Mesenchymal stem cell (in vitro differentiated cells and primary cell): ENCODE data around the gene GPN2.

Experiments
- DNase-seq: peaks from one replicate; pipeline ENCODE4 v3.0.0-alpha.2; 2013
- H2AFZ ChIP-seq: one replicate; pipeline ENCODE4 v1.6.1; 2013; ENCODE audit warnings: low read depth, mild to moderate bottlenecking, control low read depth, inconsistent platforms, low read length, moderate library complexity
- H2AK5ac ChIP-seq: 2 replicates; pipeline ENCODE4 v1.6.1; 2013; ENCODE audit warnings: low read length, moderate library complexity, mild to moderate bottlenecking, inconsistent platforms; ENCODE audit not compliant: severe bottlenecking
- H2BK120ac ChIP-seq: one replicate; pipeline ENCODE4 v1.6.1; 2013; ENCODE audit warnings: low read depth, mild to moderate bottlenecking, inconsistent platforms, low read length, moderate library complexity
- H2BK12ac ChIP-seq, 2 experiments: one replicate each; pipeline ENCODE4 v1.6.1; 2013; ENCODE audit warnings: inconsistent platforms in 2 of 2, low read length in 2 of 2, mild to moderate bottlenecking in 2 of 2, moderate library complexity in 2 of 2, control low read depth in 1 of 2
- H2BK15ac ChIP-seq: one replicate; pipeline ENCODE4 v1.6.1; 2013; ENCODE audit warnings: mild to moderate bottlenecking, low read depth, inconsistent platforms; ENCODE audit not compliant: poor library complexity, severe bottlenecking
- H2BK5ac ChIP-seq: 2 replicates; pipeline ENCODE4 v1.6.1; 2013; ENCODE audit warnings: low read depth, mild to moderate bottlenecking, low read length, control low read depth, inconsistent platforms; ENCODE audit not compliant: poor library complexity, severe bottlenecking
- H3K14ac ChIP-seq, 2 experiments: one replicate each; pipeline ENCODE4 v1.6.1; 2013; ENCODE audit warnings: inconsistent platforms in 2 of 2, low read length in 2 of 2, control low read depth in 1 of 2, mild to moderate bottlenecking in 1 of 2, moderate library complexity in 1 of 2
- H3K18ac ChIP-seq, 2 experiments: one replicate each; pipeline ENCODE4 v1.6.1; 2013; ENCODE audit warnings: inconsistent platforms in 2 of 2, low read length in 2 of 2, control low read depth in 1 of 2, low read depth in 1 of 2, mild to moderate bottlenecking in 1 of 2
- H3K23ac ChIP-seq, 2 experiments: one replicate each; pipeline ENCODE4 v1.6.1; 2013; ENCODE audit warnings: inconsistent platforms in 2 of 2, low read length in 2 of 2, mild to moderate bottlenecking in 2 of 2, moderate library complexity in 2 of 2, control low read depth in 1 of 2
- H3K27ac ChIP-seq: 2 replicates; pipeline ENCODE4 v1.5.1; 2013; ENCODE audit warnings: mild to moderate bottlenecking, moderate library complexity, low read length, control low read depth, inconsistent platforms; ENCODE audit not compliant: poor library complexity, severe bottlenecking
- H3K27me3 ChIP-seq, 2 experiments: 2 replicates each; pipeline versions ENCODE4 v1.6.1 to v1.7.0; 2013; ENCODE audit warnings: low read length in 2 of 2, mild to moderate bottlenecking in 2 of 2, moderate library complexity in 2 of 2, control low read depth in 1 of 2, inconsistent platforms in 1 of 2; ENCODE audit not compliant: control insufficient read depth in 1 of 2, insufficient read depth in 1 of 2
- H3K36me3 ChIP-seq, 2 experiments: 2 replicates each; pipeline versions ENCODE4 v1.6.1 to v1.7.0; 2013; ENCODE audit warnings: low read length in 2 of 2, control low read depth in 1 of 2, inconsistent platforms in 1 of 2, low read depth in 1 of 2, mild to moderate bottlenecking in 1 of 2; ENCODE audit not compliant: insufficient read depth in 2 of 2, control insufficient read depth in 1 of 2
- H3K4ac ChIP-seq, 2 experiments: one replicate each; pipeline ENCODE4 v1.6.1; 2013; ENCODE audit warnings: inconsistent platforms in 2 of 2, low read length in 2 of 2, mild to moderate bottlenecking in 2 of 2, moderate library complexity in 2 of 2, control low read depth in 1 of 2, low read depth in 1 of 2
- H3K4me1 ChIP-seq: 2 replicates; pipeline ENCODE4 v1.6.1; 2013; ENCODE audit warnings: low read depth, low read length, control low read depth; ENCODE audit not compliant: control insufficient read depth, insufficient read depth
- H3K4me2 ChIP-seq: 2 replicates; pipeline ENCODE4 v1.6.1; 2013; ENCODE audit warnings: low read length, mild to moderate bottlenecking, inconsistent platforms; ENCODE audit not compliant: poor library complexity, severe bottlenecking
- H3K4me3 ChIP-seq, 2 experiments: 2 replicates each; pipeline versions ENCODE4 v1.5.1 to v1.7.0; 2013; ENCODE audit warnings: low read length in 2 of 2, mild to moderate bottlenecking in 2 of 2, control low read depth in 1 of 2, low read depth in 1 of 2; ENCODE audit not compliant: insufficient read depth in 1 of 2
- H3K79me1 ChIP-seq: replicated peaks from 2 replicates; pipeline ENCODE4 v1.6.1; 2013; ENCODE audit warnings: mild to moderate bottlenecking, control low read depth, low read length, inconsistent platforms; ENCODE audit not compliant: poor library complexity, severe bottlenecking
- H3K9ac ChIP-seq: 2 replicates; pipeline ENCODE4 v1.7.0; 2013; ENCODE audit warnings: mild to moderate bottlenecking, low read length, moderate library complexity
- H3K9me3 ChIP-seq: 2 replicates; pipeline ENCODE4 v1.7.0; 2013; ENCODE audit warnings: mild to moderate bottlenecking, low read length; ENCODE audit not compliant: control insufficient read depth
- H4K8ac ChIP-seq: one replicate; pipeline ENCODE4 v1.6.1; 2013; ENCODE audit warnings: inconsistent platforms, mild to moderate bottlenecking, low read length, moderate library complexity
- H4K91ac ChIP-seq: one replicate; pipeline ENCODE4 v1.6.1; 2013; ENCODE audit warnings: mild to moderate bottlenecking, low read length, inconsistent platforms
- WGBS: methylation state at CpG from one replicate; pipeline ENCODE4 v1.1.7; 2013; ENCODE audit warnings: mixed read lengths; 5-methylcytosine and 5-hydroxymethylcytosine counted together

Gene GPN2

GRCh38 chr1:26890467-26890796 is 349 bp upstream of the GPN2 start:
- Histone ChIP-seq H3K14ac (no peak overlapping the region), H2BK12ac (no peak overlapping the region), H4K91ac (no peak overlapping the region), H3K4me2 (peak overlapping the region; percentile 73), H2BK5ac (peak overlapping the region; percentile 59), H3K4me1 (peaks cover 9% of the 10 kb centered on the region), H3K36me3 (peaks cover 52 to 74% of the 10 kb centered on the region in 2 experiments), H3K18ac (peak overlapping the region in 1 of 2 experiments; percentile 80), H4K8ac (peak overlapping the region; percentile 95), H3K9ac (peak overlapping the region; percentile 97), H3K27me3 (no peaks in the 10 kb centered on the region), H3K4ac (peak overlapping the region in 1 of 2 experiments; percentile 90), H2BK120ac (peak overlapping the region; percentile 42), H3K9me3 (no peaks in the 10 kb centered on the region), H2AK5ac (peak overlapping the region; percentile 49), H2BK15ac (peak overlapping the region; percentile 80), H3K23ac (no peak overlapping the region), H3K79me1 (peaks cover 26% of the 10 kb centered on the region), H2AFZ (no peak overlapping the region), H3K4me3 (peak overlapping the region; percentile 88 to 100), H3K27ac (peak overlapping the region; percentile 66)
- 26% methylated on average over 11 of the region's 12 CpGs for WGBS
- no peak for DNase-seq

DNA sequence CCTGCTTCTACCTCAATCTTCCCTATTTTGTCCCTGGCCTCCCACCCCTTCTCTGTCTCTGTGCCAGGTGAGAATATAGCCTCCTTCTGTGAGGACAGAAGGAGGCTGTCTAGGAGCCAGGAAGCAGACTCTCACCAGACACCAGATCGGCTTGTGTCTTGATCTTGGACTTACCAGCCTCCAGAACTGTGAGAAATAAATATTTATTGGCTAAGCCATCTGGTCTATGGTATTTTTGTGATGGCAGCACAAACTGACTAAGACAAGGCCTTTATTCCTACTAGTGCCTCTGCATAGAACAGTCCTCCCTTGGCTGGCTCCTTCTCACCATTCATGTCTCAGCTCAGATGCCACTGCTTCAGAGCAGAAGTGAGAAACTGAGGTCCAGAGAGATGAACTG is 1.9 kb downstream of the GPN2 start:
- no peak overlapping the region for H3K14ac ChIP-seq
- H3K27ac ChIP-seq = no peak overlapping the region
- no peaks in the 10 kb centered on the region for H3K9me3 ChIP-seq
- H2BK15ac ChIP-seq = no peak overlapping the region
- peaks cover 9% of the 10 kb centered on the region for H3K4me1 ChIP-seq
- WGBS = 83% methylated on average over 1 of the region's 1 CpG
- no peak overlapping the region for H2BK12ac ChIP-seq
- no peak overlapping the region for H2AK5ac ChIP-seq
- peaks cover 22% of the 10 kb centered on the region for H3K79me1 ChIP-seq
- H3K23ac ChIP-seq = no peak overlapping the region
- no peak overlapping the region for H3K4me2 ChIP-seq
- no peak overlapping the region for H2BK120ac ChIP-seq
- no peak for DNase-seq
- no peak overlapping the region for H3K4ac ChIP-seq
- H4K8ac ChIP-seq = no peak overlapping the region
- no peaks in the 10 kb centered on the region for H3K27me3 ChIP-seq
- no peak overlapping the region for H3K18ac ChIP-seq
- H2AFZ ChIP-seq = no peak overlapping the region
- peak overlapping the region; percentile 97 for H3K9ac ChIP-seq
- H3K4me3 ChIP-seq = peak overlapping the region in 1 of 2 experiments; percentile 100
- no peak overlapping the region for H4K91ac ChIP-seq
- H2BK5ac ChIP-seq = no peak overlapping the region
- H3K36me3 ChIP-seq = peaks cover 50 to 75% of the 10 kb centered on the region in 2 experiments

DNA sequence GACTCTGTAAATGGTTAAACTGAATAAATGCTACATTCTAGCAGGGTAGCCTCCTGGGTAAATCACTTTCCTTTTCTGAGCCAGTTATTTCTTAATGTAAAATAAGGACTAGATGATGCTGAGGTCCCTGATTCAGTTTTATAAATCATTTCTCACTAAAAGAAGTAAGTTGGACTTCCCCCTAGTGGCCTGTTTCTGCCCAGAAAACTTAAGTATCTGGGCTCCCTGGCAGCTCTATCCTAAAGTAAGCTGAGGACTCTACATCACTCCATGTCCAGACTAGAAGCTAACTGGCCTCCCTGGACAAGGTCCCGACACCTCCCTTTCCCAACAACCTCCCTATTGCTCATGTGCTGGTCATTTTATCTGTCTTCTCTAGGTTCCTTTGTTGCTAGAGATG is 3.0 kb downstream of the GPN2 start:
- Histone ChIP-seq H3K4me1 (peaks cover 9% of the 10 kb centered on the region), H2BK12ac (no peak overlapping the region), H3K27ac (no peak overlapping the region), H3K18ac (no peak overlapping the region), H3K9me3 (no peaks in the 10 kb centered on the region), H3K9ac (no peak overlapping the region), H2BK5ac (no peak overlapping the region), H4K8ac (no peak overlapping the region), H2AK5ac (no peak overlapping the region), H3K27me3 (no peaks in the 10 kb centered on the region), H3K79me1 (peaks cover 24% of the 10 kb centered on the region), H3K4me2 (no peak overlapping the region), H2AFZ (no peak overlapping the region), H3K14ac (no peak overlapping the region), H4K91ac (no peak overlapping the region), H3K23ac (no peak overlapping the region), H3K4me3 (no peak overlapping the region), H2BK120ac (no peak overlapping the region), H2BK15ac (no peak overlapping the region), H3K36me3 (peaks cover 50 to 75% of the 10 kb centered on the region in 2 experiments), H3K4ac (no peak overlapping the region)
- DNase-seq = peak; percentile 67
- WGBS = 100% methylated on average over 1 of the region's 1 CpG

GRCh38 chr1:26882696-26883463 is 7.2 kb downstream of the GPN2 start:
- DNase-seq = no peak
- Histone ChIP-seq H3K23ac (no peak overlapping the region), H2BK120ac (no peak overlapping the region), H3K4me1 (no peaks in the 10 kb centered on the region), H3K36me3 (peaks cover 59 to 86% of the 10 kb centered on the region in 2 experiments), H3K9me3 (no peaks in the 10 kb centered on the region), H4K91ac (no peak overlapping the region), H4K8ac (no peak overlapping the region), H2AFZ (no peak overlapping the region), H2AK5ac (no peak overlapping the region), H3K14ac (no peak overlapping the region), H3K4me2 (no peak overlapping the region), H3K18ac (no peak overlapping the region), H3K9ac (no peak overlapping the region), H3K27me3 (no peaks in the 10 kb centered on the region), H3K79me1 (peaks cover 23% of the 10 kb centered on the region), H3K27ac (no peak overlapping the region), H3K4me3 (no peak overlapping the region), H2BK5ac (no peak overlapping the region), H3K4ac (no peak overlapping the region), H2BK12ac (no peak overlapping the region), H2BK15ac (no peak overlapping the region)
- 96% methylated on average over 5 of the region's 5 CpGs for WGBS
